Transverse colon (tissue), 4 donors: ENCODE measurements around the gene SHQ1. TPM values are rescaled to one million over a fixed set of nuclear protein-coding genes. Genes with fewer than 3 reads are reported as not detected.
A peak's percentile ranks its signal among the peaks of the same experiment; 100 is the strongest.

Source experiments
- DNase-seq: peaks from one replicate; pipeline ENCODE4 v3.0.0-alpha.2; 2019
- H3K27ac ChIP-seq, 4 donors: fragments of 200-600 bp; sonication (generic); 2 replicates each; pipeline ENCODE4 v1.5.1; 2016 to 2018; ENCODE audit warnings: inconsistent platforms in 4 of 4
- H3K27me3 ChIP-seq: fragments of 200-600 bp; sonication (generic); 2 replicates; pipeline ENCODE4 v1.5.1; 2017; ENCODE audit warnings: inconsistent platforms
- H3K36me3 ChIP-seq, 4 donors: fragments of 200-600 bp; sonication (generic); 2 replicates each; pipeline ENCODE4 v1.5.1; 2017 to 2019; ENCODE audit warnings: inconsistent platforms in 4 of 4
- H3K4me1 ChIP-seq, 4 donors: fragments of 200-600 bp; sonication (generic); 2 replicates each; pipeline ENCODE4 v1.5.1; 2017 to 2020; ENCODE audit warnings: inconsistent platforms in 4 of 4
- H3K4me3 ChIP-seq, 4 donors: fragments of 200-600 bp; sonication (generic); 1 replicate in 1 of 4; 2 replicates in 3 of 4; pipeline versions ENCODE4 v1.5.1 to v1.6.1; 2017 to 2019; ENCODE audit warnings: inconsistent platforms in 4 of 4
- H3K9me3 ChIP-seq, 2 donors: fragments of 200-600 bp; sonication (generic); 2 replicates each; pipeline ENCODE4 v1.5.1; 2017 to 2019; ENCODE audit warnings: inconsistent platforms in 2 of 2
- CTCF ChIP-seq, 5 experiments: fragments of 200-600 bp in 3 of 5; fragments of 450-650 bp in 2 of 5; sonication (generic) in 3 of 5; IDR thresholded peaks; 1 replicate in 2 of 5; 2 replicates in 3 of 5; pipeline ENCODE4 v1.5.1; 2016 to 2017; ENCODE audit warnings: antibody characterized with exemption in 5 of 5, inconsistent platforms in 3 of 5, mild to moderate bottlenecking in 2 of 5, moderate library complexity in 1 of 5
- EP300 ChIP-seq: sonication (generic); formaldehyde crosslinking; IDR thresholded peaks from one replicate; pipeline ENCODE4 v1.6.1; 2017; ENCODE audit warnings: antibody characterized with exemption, low read depth
- POLR2A ChIP-seq: fragments of 450-650 bp; IDR thresholded peaks from one replicate; pipeline ENCODE4 v1.6.1; 2016; ENCODE audit warnings: antibody characterized with exemption, mild to moderate bottlenecking, moderate library complexity
- POLR2AphosphoS5 ChIP-seq, 3 donors: sonication (generic); formaldehyde crosslinking; IDR thresholded peaks; one replicate each; pipeline ENCODE4 v1.6.1; 2016; ENCODE audit warnings: antibody characterized with exemption in 3 of 3
- WGBS, 2 donors: methylation state at CpG; one replicate each; pipeline ENCODE4 v1.1.5; 2018; ENCODE audit warnings: low coverage in 1 of 2; 5-methylcytosine and 5-hydroxymethylcytosine counted together
- in situ Hi-C, 4 donors: fragments of 200-750 bp; cut with MboI; loops; one replicate each; pipeline versions ENCODE4 v1.15.0 to v1.15.1; 2017; ENCODE audit warnings: low sequenced_read_pairs in 3 of 4, low pct_ligation_motif_present in 1 of 4, low pct_unique_long_range_greater_than_20kb in 1 of 4
- intact Hi-C: fragments of 100-400 bp; cut with DNase I; formaldehyde crosslinking; loops from one replicate; pipeline ENCODE4 v1.15.1; 2023; ENCODE audit warnings: low total_unique reads
- total RNA-seq, 4 donors: library from RNA; depleted of rRNA; stranded (reverse); fragments of >200 nt; gene quantifications; one replicate each; pipeline ENCODE4 v1.1.0, GENCODE V29; 2016

Gene SHQ1
- total RNA-seq, 4 donors from 2014 or later: 4.9 to 21.3 (median 13.1) TPM

- H3K4me1 ChIP-seq: peaks cover 0 to 26% (median 0%) of the 10 kb centered on the region in 4 donors
- H3K27me3 ChIP-seq: no peaks in the 10 kb centered on the region
- TF ChIP-seq CTCF (IDR thresholded peaks at IDR 0.05) (no peak), POLR2AphosphoS5 (IDR thresholded peaks at IDR 0.05) (no peak), EP300 (no peak), POLR2A (no peak)
- no peaks in the 10 kb centered on the region for H3K36me3 ChIP-seq
- peak; percentile 37 for DNase-seq
- 65% methylated on average over 6 of the region's 6 CpGs; no CpG with 5 or more reads in 1 of the 2 donors for WGBS, 2 donors
- H3K27ac ChIP-seq: no peak overlapping the region
- intact Hi-C loops: no loop called here
- in situ Hi-C loops: no loop called here
- H3K9me3 ChIP-seq: no peaks in the 10 kb centered on the region
- H3K4me3 ChIP-seq: no peak overlapping the region
Measured at GRCh38 chr3:72748659-72749058, 99.6 kb downstream of the SHQ1 start.

GRCh38 chr3:72746430-72747411 lies 101.5 kb downstream of the SHQ1 start:
- no peak for DNase-seq
- Histone ChIP-seq H3K36me3 (no peaks in the 10 kb centered on the region), H3K4me3 (no peak overlapping the region), H3K4me1 (peaks cover 0 to 26% (median 0%) of the 10 kb centered on the region in 4 donors), H3K27ac (no peak overlapping the region), H3K27me3 (no peaks in the 10 kb centered on the region), H3K9me3 (no peaks in the 10 kb centered on the region)
- 47 to 50% methylated on average over 11 of the region's 11 CpGs for WGBS, 2 donors
- no peak for TF ChIP-seq POLR2AphosphoS5 (IDR thresholded peaks at IDR 0.05)
- no peak for TF ChIP-seq CTCF (IDR thresholded peaks at IDR 0.05)
- TF ChIP-seq POLR2A: no peak
- TF ChIP-seq EP300: no peak
- in situ Hi-C loops: no loop called here
- intact Hi-C loops: no loop called here

GRCh38 chr3:72745146-72745999 lies 102.9 kb downstream of the SHQ1 start:
- in situ Hi-C loops (no loop called here), intact Hi-C loops (no loop called here)
- H3K4me1 ChIP-seq: peaks cover 0 to 26% (median 0%) of the 10 kb centered on the region in 4 donors
- peak; percentile 56 for DNase-seq
- H3K27me3 ChIP-seq: no peaks in the 10 kb centered on the region
- H3K36me3 ChIP-seq: no peaks in the 10 kb centered on the region
- no peak overlapping the region for H3K27ac ChIP-seq
- 58 to 67% methylated on average over 8 to 17 of the region's 17 CpGs for WGBS, 2 donors
- no peaks in the 10 kb centered on the region for H3K9me3 ChIP-seq
- H3K4me3 ChIP-seq: no peak overlapping the region
- TF ChIP-seq CTCF (IDR thresholded peaks at IDR 0.05): no peak
- TF ChIP-seq POLR2AphosphoS5 (IDR thresholded peaks at IDR 0.05): no peak
- TF ChIP-seq POLR2A: no peak
- TF ChIP-seq EP300: no peak

GRCh38 chr3:72744330-72744729 lies 103.9 kb downstream of the SHQ1 start:
- Histone ChIP-seq H3K27ac (no peak overlapping the region), H3K4me1 (peaks cover 0 to 30% (median 3%) of the 10 kb centered on the region in 4 donors), H3K27me3 (no peaks in the 10 kb centered on the region), H3K4me3 (no peak overlapping the region), H3K9me3 (no peaks in the 10 kb centered on the region), H3K36me3 (no peaks in the 10 kb centered on the region)
- no peak for DNase-seq
- 23 to 40% methylated on average over 1 of the region's 1 CpG for WGBS, 2 donors
- no peak for TF ChIP-seq POLR2AphosphoS5 (IDR thresholded peaks at IDR 0.05)
- no peak for TF ChIP-seq POLR2A
- no peak for TF ChIP-seq CTCF (IDR thresholded peaks at IDR 0.05)
- no peak for TF ChIP-seq EP300
- intact Hi-C loops (no loop called here), in situ Hi-C loops (no loop called here)
